Measurements from ENCODE around the gene PPP1R1A. TPM values are rescaled to one million over a fixed set of nuclear protein-coding genes. Genes with fewer than 3 reads are reported as not detected.

PPP1R1A gene
- total RNA-seq, 1 donor from 2014 or later: not detected

DNA sequence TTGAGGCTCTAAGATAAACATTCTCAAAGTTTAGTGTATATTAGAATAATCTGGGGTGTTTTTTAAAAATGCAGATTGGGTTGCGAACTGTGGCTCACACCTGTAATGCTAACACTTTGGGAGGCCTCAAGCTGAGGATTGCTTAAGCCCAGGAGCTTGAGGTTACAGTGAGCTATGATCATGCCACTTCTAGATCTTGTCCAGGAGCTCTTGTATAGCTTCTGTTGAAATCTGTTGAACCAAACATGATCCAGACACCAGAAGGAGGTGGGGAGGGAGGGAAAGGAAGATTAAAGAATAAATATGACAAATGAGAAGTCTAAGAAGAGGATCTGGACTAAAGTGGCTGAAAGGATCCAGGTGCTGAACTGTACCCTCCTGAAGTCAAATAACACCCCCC lies 24.7 kb downstream of the PPP1R1A start:
- TF ChIP-seq, protein P1, sequence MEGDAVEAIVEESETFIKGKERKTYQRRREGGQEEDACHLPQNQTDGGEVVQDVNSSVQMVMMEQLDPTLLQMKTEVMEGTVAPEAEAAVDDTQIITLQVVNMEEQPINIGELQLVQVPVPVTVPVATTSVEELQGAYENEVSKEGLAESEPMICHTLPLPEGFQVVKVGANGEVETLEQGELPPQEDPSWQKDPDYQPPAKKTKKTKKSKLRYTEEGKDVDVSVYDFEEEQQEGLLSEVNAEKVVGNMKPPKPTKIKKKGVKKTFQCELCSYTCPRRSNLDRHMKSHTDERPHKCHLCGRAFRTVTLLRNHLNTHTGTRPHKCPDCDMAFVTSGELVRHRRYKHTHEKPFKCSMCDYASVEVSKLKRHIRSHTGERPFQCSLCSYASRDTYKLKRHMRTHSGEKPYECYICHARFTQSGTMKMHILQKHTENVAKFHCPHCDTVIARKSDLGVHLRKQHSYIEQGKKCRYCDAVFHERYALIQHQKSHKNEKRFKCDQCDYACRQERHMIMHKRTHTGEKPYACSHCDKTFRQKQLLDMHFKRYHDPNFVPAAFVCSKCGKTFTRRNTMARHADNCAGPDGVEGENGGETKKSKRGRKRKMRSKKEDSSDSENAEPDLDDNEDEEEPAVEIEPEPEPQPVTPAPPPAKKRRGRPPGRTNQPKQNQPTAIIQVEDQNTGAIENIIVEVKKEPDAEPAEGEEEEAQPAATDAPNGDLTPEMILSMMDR (IDR thresholded peaks at IDR 0.05): no peak
- H3K4me1 Mint-ChIP-seq (ENCODE audit: unreplicated experiment): no peaks in the 10 kb centered on the region
- no peaks in the 10 kb centered on the region for H3K36me3 Mint-ChIP-seq (ENCODE audit: unreplicated experiment)
- DNase-seq (ENCODE audit: extremely low spot score, unreplicated experiment): no peak
- no peak overlapping the region for H3K27ac Mint-ChIP-seq (ENCODE audit: unreplicated experiment)
- no peaks in the 10 kb centered on the region for H3K9me3 Mint-ChIP-seq (ENCODE audit: unreplicated experiment)
- peaks cover 73% of the 10 kb centered on the region for H3K27me3 Mint-ChIP-seq (ENCODE audit: unreplicated experiment)
- H3K4me3 Mint-ChIP-seq (ENCODE audit: unreplicated experiment): no peak overlapping the region

DNA sequence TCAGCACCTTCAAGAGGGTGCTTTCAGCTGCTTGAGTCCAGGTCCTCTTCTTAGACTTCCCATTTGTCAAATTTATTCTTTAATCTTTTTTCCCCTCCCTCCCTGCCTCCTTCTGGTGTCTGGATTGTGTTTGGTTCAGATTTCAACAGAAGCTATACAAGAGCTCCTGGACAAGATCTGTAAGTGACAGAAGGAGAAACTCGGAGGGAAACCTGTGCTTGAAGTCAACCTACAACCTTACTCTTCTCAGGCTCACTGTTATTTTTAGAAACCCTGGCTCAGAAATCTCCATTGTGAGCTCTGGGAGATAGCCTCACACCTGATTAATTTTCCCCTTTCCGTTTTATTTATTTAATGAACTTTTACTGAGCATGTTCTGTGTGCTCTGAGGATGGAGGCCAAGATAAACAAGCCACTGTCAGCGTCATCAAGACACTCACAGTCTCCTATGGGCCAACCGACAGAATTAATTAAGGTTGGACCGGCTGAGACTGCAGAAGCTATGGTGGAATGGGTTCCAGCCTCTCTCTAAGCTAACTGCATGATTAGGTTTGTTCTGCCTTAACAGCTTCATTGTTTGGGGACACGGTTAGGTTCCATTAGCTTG lies 25.6 kb downstream of the PPP1R1A start:
- Mint-ChIP-seq H3K27ac (ENCODE audit: unreplicated experiment) (no peak overlapping the region), H3K27me3 (ENCODE audit: unreplicated experiment) (peaks cover 73% of the 10 kb centered on the region)

DNA sequence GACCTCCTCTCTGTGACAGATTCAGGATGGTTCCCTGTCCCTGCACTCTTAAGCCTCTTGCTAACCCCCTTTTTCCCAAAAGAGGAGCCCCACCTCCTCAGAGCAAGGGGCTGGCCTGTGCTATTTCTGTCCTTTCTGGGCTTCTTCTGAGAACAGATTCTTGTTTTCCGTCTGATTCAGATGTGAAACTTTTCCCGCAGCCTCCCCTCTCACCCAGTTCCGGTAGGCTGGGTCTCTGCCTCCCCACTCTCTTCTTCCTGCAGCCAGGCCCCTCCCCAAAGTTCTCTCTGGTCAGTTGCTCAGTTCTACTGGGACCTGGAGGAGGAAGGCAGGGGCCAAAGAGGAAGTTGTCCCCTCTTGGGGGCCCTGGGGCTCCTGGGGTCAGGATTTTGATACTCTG lies 27.3 kb downstream of the PPP1R1A start:
- Mint-ChIP-seq H3K27ac (ENCODE audit: unreplicated experiment) (no peak overlapping the region), H3K27me3 (ENCODE audit: unreplicated experiment) (peaks cover 63% of the 10 kb centered on the region), H3K36me3 (ENCODE audit: unreplicated experiment) (no peaks in the 10 kb centered on the region), H3K4me3 (ENCODE audit: unreplicated experiment) (no peak overlapping the region), H3K9me3 (ENCODE audit: unreplicated experiment) (no peaks in the 10 kb centered on the region), H3K4me1 (ENCODE audit: unreplicated experiment) (no peaks in the 10 kb centered on the region)
- no peak for DNase-seq (ENCODE audit: extremely low spot score, unreplicated experiment)
- TF ChIP-seq, protein P1 (IDR thresholded peaks at IDR 0.05): no peak

More for the DNA sequence above, 25.6 kb downstream of the PPP1R1A start:
- Mint-ChIP-seq H3K4me3 (ENCODE audit: unreplicated experiment) (no peak overlapping the region), H3K4me1 (ENCODE audit: unreplicated experiment) (no peaks in the 10 kb centered on the region), H3K9me3 (ENCODE audit: unreplicated experiment) (no peaks in the 10 kb centered on the region), H3K36me3 (ENCODE audit: unreplicated experiment) (no peaks in the 10 kb centered on the region)
- TF ChIP-seq, protein P1 (IDR thresholded peaks at IDR 0.05): no peak
- DNase-seq (ENCODE audit: extremely low spot score, unreplicated experiment): no peak

DNA sequence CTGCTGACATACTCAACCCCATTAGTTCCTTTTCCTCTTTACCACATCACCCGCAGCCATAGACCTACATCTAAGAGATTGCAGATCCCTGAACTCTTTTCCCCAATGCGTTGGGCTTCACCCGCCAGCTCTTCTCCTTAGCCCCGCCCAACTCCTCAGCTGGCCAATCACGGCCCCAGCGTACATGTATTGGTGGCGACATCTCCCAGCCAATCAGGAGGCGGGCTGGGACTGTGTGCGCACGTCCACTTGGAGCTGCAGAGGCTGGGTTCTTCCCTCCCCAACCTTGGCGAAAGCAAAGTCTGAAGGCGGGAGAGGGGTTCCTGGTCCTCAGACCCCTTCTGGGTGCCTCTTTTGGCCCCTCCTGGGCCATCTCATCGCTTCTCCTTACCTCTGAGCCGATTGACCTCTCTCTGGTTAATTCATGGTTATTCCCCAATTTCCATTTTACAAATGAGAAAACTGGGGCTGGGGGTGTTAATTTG lies 28.0 kb downstream of the PPP1R1A start:
- H3K27me3 Mint-ChIP-seq (ENCODE audit: unreplicated experiment): peaks cover 56% of the 10 kb centered on the region
- no peak overlapping the region for H3K4me3 Mint-ChIP-seq (ENCODE audit: unreplicated experiment)
- H3K27ac Mint-ChIP-seq (ENCODE audit: unreplicated experiment): no peak overlapping the region
- H3K4me1 Mint-ChIP-seq (ENCODE audit: unreplicated experiment): no peaks in the 10 kb centered on the region
- no peaks in the 10 kb centered on the region for H3K9me3 Mint-ChIP-seq (ENCODE audit: unreplicated experiment)
- DNase-seq (ENCODE audit: extremely low spot score, unreplicated experiment): no peak
- TF ChIP-seq, protein P1 (IDR thresholded peaks at IDR 0.05): no peak
- no peaks in the 10 kb centered on the region for H3K36me3 Mint-ChIP-seq (ENCODE audit: unreplicated experiment)

DNA sequence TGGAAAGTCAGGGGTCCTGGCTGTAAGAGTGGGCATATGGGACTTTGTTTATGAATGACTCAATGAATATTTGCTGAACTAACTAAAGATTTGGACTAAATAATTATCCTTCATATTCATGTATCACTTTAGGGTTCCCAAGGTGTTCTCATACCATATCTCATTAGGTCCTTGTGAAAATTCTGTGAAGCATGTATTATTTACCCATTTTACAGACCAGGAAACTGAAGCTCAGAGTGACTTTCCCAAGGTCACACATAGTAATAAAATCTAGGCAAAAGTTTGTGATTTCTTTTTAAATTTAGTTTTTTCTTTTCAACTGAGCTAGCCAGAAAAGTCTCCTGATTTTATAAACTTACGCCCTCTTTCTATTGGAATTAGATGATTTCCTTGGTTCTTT lies 29.7 kb downstream of the PPP1R1A start:
- no peak for DNase-seq (ENCODE audit: extremely low spot score, unreplicated experiment)
- H3K27me3 Mint-ChIP-seq (ENCODE audit: unreplicated experiment): peaks cover 42% of the 10 kb centered on the region
- TF ChIP-seq, protein P1 (IDR thresholded peaks at IDR 0.05): no peak
- no peak overlapping the region for H3K4me3 Mint-ChIP-seq (ENCODE audit: unreplicated experiment)
- H3K4me1 Mint-ChIP-seq (ENCODE audit: unreplicated experiment): no peaks in the 10 kb centered on the region
- H3K9me3 Mint-ChIP-seq (ENCODE audit: unreplicated experiment): no peaks in the 10 kb centered on the region
- no peaks in the 10 kb centered on the region for H3K36me3 Mint-ChIP-seq (ENCODE audit: unreplicated experiment)
- no peak overlapping the region for H3K27ac Mint-ChIP-seq (ENCODE audit: unreplicated experiment)
